PC-9 (cell line): ENCODE measurements around the gene ACTN1. TPM values are rescaled to one million over a fixed set of nuclear protein-coding genes. Genes with fewer than 3 reads are reported as not detected.

Experiments used
- BruUV-seq: library from RNA; stranded (reverse); fragments of 400-500 nt; replicated peaks from 2 replicates; lab custom pipeline; 2021; lab: Mats Ljungman, UMichigan
- CTCF ChIA-PET: fragments of 300-600 bp; sonication (Branson Sonifier 250); formaldehyde crosslinking; loops from one replicate; lab custom pipeline; 2022; ENCODE audit warnings: antibody characterized with exemption; lab: Charles Lee
- POLR2A ChIA-PET: fragments of 300-600 bp; sonication (Branson Sonifier 250); formaldehyde crosslinking; loops from one replicate; lab custom pipeline; 2022; ENCODE audit warnings: antibody characterized with exemption; ENCODE audit not compliant: unreplicated experiment; lab: Charles Lee
- DNase-seq, 2 experiments: peaks; one replicate each; pipeline versions ENCODE4 v3.0.0 to v3.0.0-alpha.2; 2015 to 2022; ENCODE audit warnings: mixed read lengths in 1 of 2
- H2AFZ ChIP-seq: fragments of 200-600 bp; sonication (generic); 2 replicates; pipeline ENCODE4 v1.8.1; 2017; ENCODE audit warnings: antibody characterized with exemption
- H3F3A ChIP-seq: fragments of 200-600 bp; sonication (generic); 2 replicates; pipeline ENCODE4 v1.8.1; 2017; ENCODE audit warnings: antibody characterized with exemption, mild to moderate bottlenecking, low read depth; ENCODE audit not compliant: insufficient read depth
- H3K27ac ChIP-seq: fragments of 200-600 bp; sonication (generic); 2 replicates; pipeline ENCODE4 v1.6.1; 2016; ENCODE audit warnings: mixed run types
- H3K27me3 ChIP-seq: fragments of 200-600 bp; sonication (generic); 2 replicates; pipeline ENCODE4 v1.6.1; 2016; ENCODE audit warnings: low read depth, mixed run types; ENCODE audit not compliant: insufficient read depth
- H3K36me3 ChIP-seq: fragments of 200-600 bp; sonication (generic); 2 replicates; pipeline ENCODE4 v1.6.1; 2016; ENCODE audit warnings: low read depth, mixed run types
- H3K4me1 ChIP-seq: fragments of 200-600 bp; sonication (generic); replicated peaks from 2 replicates; pipeline ENCODE4 v1.6.1; 2016; ENCODE audit warnings: mixed run types; ENCODE audit not compliant: insufficient read depth
- H3K4me2 ChIP-seq: fragments of 200-600 bp; sonication (generic); 2 replicates; pipeline ENCODE4 v1.6.1; 2017; ENCODE audit warnings: mixed run types
- H3K4me3 ChIP-seq: fragments of 200-600 bp; sonication (generic); 2 replicates; pipeline ENCODE4 v1.6.1; 2016; ENCODE audit warnings: mixed run types
- H3K79me2 ChIP-seq: fragments of 200-600 bp; sonication (generic); 2 replicates; pipeline ENCODE4 v1.6.1; 2017; ENCODE audit warnings: low read depth, mixed run types
- H3K9me2 ChIP-seq: fragments of 200-600 bp; sonication (generic); 2 replicates; pipeline ENCODE4 v1.8.1; 2017; ENCODE audit warnings: mild to moderate bottlenecking; ENCODE audit not compliant: insufficient read depth
- H3K9me3 ChIP-seq: fragments of 200-600 bp; sonication (generic); 2 replicates; pipeline ENCODE4 v1.8.1; 2016; ENCODE audit warnings: low read depth; ENCODE audit not compliant: insufficient read depth
- H4K20me1 ChIP-seq: fragments of 200-600 bp; sonication (generic); 2 replicates; pipeline ENCODE4 v1.8.1; 2017; ENCODE audit not compliant: insufficient read depth
- CTCF ChIP-seq: fragments of 200-600 bp; sonication (generic); conservative IDR thresholded peaks from 2 replicates; pipeline ENCODE4 v1.6.1; 2017; ENCODE audit warnings: mixed run types, antibody characterized with exemption, mild to moderate bottlenecking, moderate library complexity
- EZH2 ChIP-seq: fragments of 200-600 bp; sonication (generic); IDR thresholded peaks from 2 replicates; pipeline ENCODE4 v1.8.0; 2017; ENCODE audit warnings: antibody characterized with exemption, low read depth
- intact Hi-C: fragments of 100-400 bp; cut with micrococcal nuclease; formaldehyde crosslinking; loops from one replicate; pipeline ENCODE4 v1.10.0; 2022; ENCODE audit not compliant: unreplicated experiment
- total RNA-seq: library from RNA; stranded (reverse); gene quantifications from 2 replicates; pipeline ENCODE4 v1.2.3, GENCODE V29; 2021

The ACTN1 gene
- total RNA-seq, 1 experiment from 2014 or later: 314 TPM

DNA sequence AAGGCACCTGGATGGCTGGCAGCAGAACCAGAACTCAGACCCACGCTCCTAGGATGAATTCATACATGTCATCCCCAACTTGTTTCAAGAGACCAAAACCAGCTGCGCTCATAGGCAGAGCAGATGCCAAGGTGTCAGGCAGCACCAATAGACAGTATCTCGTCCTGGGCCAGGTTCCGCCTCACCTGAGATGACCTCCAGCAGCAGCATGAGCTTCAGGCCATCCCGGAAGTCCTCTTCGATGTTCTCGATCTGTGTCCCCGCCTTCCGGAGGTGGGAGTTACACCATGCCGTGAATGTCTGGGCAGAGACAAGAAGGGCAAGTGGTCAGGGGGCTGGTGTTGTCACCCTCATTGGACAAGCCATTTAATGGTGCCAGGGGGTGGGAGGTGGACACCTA is 53.7 kb downstream of the ACTN1 start:
- H3F3A ChIP-seq: peaks cover 61% of the 10 kb centered on the region; the same call in 1 of the 2 replicates
- DNase-seq: no peak
- peaks cover 37% of the 10 kb centered on the region for H4K20me1 ChIP-seq
- H3K4me2 ChIP-seq: peak overlapping the region; percentile 45; the same call in 1 of the 2 replicates
- ChIA-PET POLR2A (interaction anchor here (1.5 kb wide), 1 partner anchor 14 kb away, joined by 15 read pairs; no protein-coding TSS in a partner anchor), CTCF (interaction anchor here (0.7 to 3.3 kb wide), 2 partner anchors 13 to 15 kb away, joined by 13 to 19 read pairs; no protein-coding TSS in a partner anchor)
- peaks cover 100% of the 10 kb centered on the region for H3K79me2 ChIP-seq
- H3K27ac ChIP-seq: peak overlapping the region; percentile 70
- TF ChIP-seq CTCF: no peak
- TF ChIP-seq EZH2: no peak
- peaks cover 40% of the 10 kb centered on the region for H3K36me3 ChIP-seq
- peaks cover 5% of the 10 kb centered on the region; the same call in 1 of the 2 replicates for H3K9me3 ChIP-seq
- H3K4me3 ChIP-seq: no peak overlapping the region
- intact Hi-C loops: no loop called here
- H3K27me3 ChIP-seq: no peaks in the 10 kb centered on the region
- H3K9me2 ChIP-seq: no peaks in the 10 kb centered on the region
- peaks cover 47% of the 10 kb centered on the region for H3K4me1 ChIP-seq
- no TSS peak for BruUV-seq
- H2AFZ ChIP-seq: no peak overlapping the region

GRCh38 chr14:68924186-68925158 is 54.6 kb downstream of the ACTN1 start:
- H3K4me2 ChIP-seq: peak overlapping the region; percentile 45
- peaks cover 47% of the 10 kb centered on the region for H3K4me1 ChIP-seq
- no peak overlapping the region for H3K4me3 ChIP-seq
- H3K27me3 ChIP-seq: no peaks in the 10 kb centered on the region
- peaks cover 69% of the 10 kb centered on the region; the same call in 1 of the 2 replicates for H3F3A ChIP-seq
- H3K36me3 ChIP-seq: peaks cover 39% of the 10 kb centered on the region
- BruUV-seq: TSS peak; percentile 19
- H3K9me2 ChIP-seq: no peaks in the 10 kb centered on the region
- peaks cover 100% of the 10 kb centered on the region for H3K79me2 ChIP-seq
- peaks cover 5% of the 10 kb centered on the region; the same call in 1 of the 2 replicates for H3K9me3 ChIP-seq
- intact Hi-C loops: loop anchor here (1.0 kb wide), 1 partner anchor 17 kb away; no protein-coding TSS in a partner anchor
- peak; percentile 88 to 89 for DNase-seq
- ChIA-PET CTCF (interaction anchor here (0.7 to 3.3 kb wide), 4 partner anchors 15 to 169 kb away, joined by 3 to 19 read pairs (median 3); no protein-coding TSS in a partner anchor), POLR2A (interaction anchor here (0.5 to 1.5 kb wide), 6 partner anchors 13 to 57 kb away, joined by 3 to 15 read pairs (median 4); no protein-coding TSS in a partner anchor)
- H2AFZ ChIP-seq: no peak overlapping the region
- peak overlapping the region; percentile 70 for H3K27ac ChIP-seq
- TF ChIP-seq CTCF: no peak
- no peak for TF ChIP-seq EZH2
- peaks cover 34% of the 10 kb centered on the region for H4K20me1 ChIP-seq

- Histone ChIP-seq H3K9me3 (peaks cover 5% of the 10 kb centered on the region; the same call in 1 of the 2 replicates), H3K4me1 (peaks cover 47% of the 10 kb centered on the region), H3K9me2 (no peaks in the 10 kb centered on the region), H3K27me3 (no peaks in the 10 kb centered on the region), H3K4me3 (no peak overlapping the region), H3F3A (peaks cover 75% of the 10 kb centered on the region; the same call in 1 of the 2 replicates), H3K36me3 (peaks cover 48% of the 10 kb centered on the region), H3K27ac (peak overlapping the region; percentile 70), H3K79me2 (peaks cover 97% of the 10 kb centered on the region), H4K20me1 (peaks cover 42% of the 10 kb centered on the region), H3K4me2 (no peak overlapping the region), H2AFZ (no peak overlapping the region)
- ChIA-PET CTCF (no interaction called here), POLR2A (no interaction called here)
- intact Hi-C loops: no loop called here
- no TSS peak for BruUV-seq
- TF ChIP-seq EZH2 (no peak), CTCF (no peak)
- DNase-seq: no peak
Measured at GRCh38 chr14:68922886-68923285, 56.2 kb downstream of the ACTN1 start.
